Endothelial cell of umbilical vein (primary cell): ENCODE measurements around the gene PTPRQ. TPM values are rescaled to one million over a fixed set of nuclear protein-coding genes. Genes with fewer than 3 reads are reported as not detected.

Experiments used
- BruUV-seq: library from RNA; stranded (reverse); fragments of 400-500 nt; replicated peaks from 2 replicates; lab custom pipeline; 2021; lab: Mats Ljungman, UMichigan
- CTCF ChIA-PET: fragments of 300-600, 350-600 bp; sonication (Branson Sonifier 250); formaldehyde crosslinking; loops from one replicate; lab custom pipeline; 2021; ENCODE audit warnings: antibody characterized with exemption, inconsistent platforms; lab: Charles Lee
- POLR2A ChIA-PET: fragments of 300-600, 350-600 bp; sonication (Branson Sonifier 250); formaldehyde crosslinking; loops from one replicate; lab custom pipeline; 2021; ENCODE audit warnings: antibody characterized with exemption, inconsistent platforms; lab: Charles Lee
- DNase-seq: peaks from one replicate; pipeline ENCODE4 v3.0.0-alpha.2; 2011; ENCODE audit warnings: low read depth, low spot score
- FAIRE-seq: peaks from 2 replicates; lab custom pipeline; 2011; peaks lifted over from hg19 to GRCh38; lab: Jason Lieb, UNC
- H2AFZ ChIP-seq: 2 replicates; pipeline ENCODE4 v1.6.0; 2012; ENCODE audit warnings: low read depth, low read length, control low read depth, inconsistent platforms
- H3K27ac ChIP-seq: 2 replicates; pipeline ENCODE4 v1.5.1; 2011; ENCODE audit warnings: low read depth, mild to moderate bottlenecking, control low read depth, low read length, moderate library complexity; ENCODE audit not compliant: insufficient read depth
- H3K27me3 ChIP-seq, 2 experiments: 2 replicates each; pipeline versions ENCODE4 v1.6.0 to v1.6.1; 2011; ENCODE audit warnings: low read length in 2 of 2, mixed read lengths in 1 of 2; ENCODE audit not compliant: control insufficient read depth in 2 of 2, insufficient read depth in 2 of 2
- H3K36me3 ChIP-seq, 2 experiments: 2 replicates in 1 of 2; 3 replicates in 1 of 2; pipeline ENCODE4 v1.5.1; 2011; ENCODE audit warnings: low read length in 2 of 2, mild to moderate bottlenecking in 1 of 2, moderate library complexity in 1 of 2; ENCODE audit not compliant: control insufficient read depth in 2 of 2, insufficient read depth in 2 of 2; ENCODE audit errors: extremely low read depth in 1 of 2
- H3K4me1 ChIP-seq: 3 replicates; pipeline ENCODE4 v1.5.1; 2011; ENCODE audit warnings: mild to moderate bottlenecking, low read length; ENCODE audit not compliant: control insufficient read depth, insufficient read depth; ENCODE audit errors: extremely low read depth
- H3K4me2 ChIP-seq: 2 replicates; pipeline ENCODE4 v1.6.1; 2011; ENCODE audit warnings: low read length, control low read depth, mixed read lengths; ENCODE audit not compliant: insufficient read depth
- H3K4me3 ChIP-seq, 3 experiments: fragments of 200-600 bp in 1 of 3; sonication (generic), shearing (Covaris generic) in 1 of 3; replicated peaks in 1 of 3; 2 replicates each; pipeline ENCODE4 v1.5.1; 2011 to 2016; ENCODE audit warnings: control low read depth in 3 of 3, low read length in 3 of 3, mild to moderate bottlenecking in 2 of 3, inconsistent platforms in 1 of 3, low read depth in 1 of 3, moderate library complexity in 1 of 3; ENCODE audit not compliant: insufficient read depth in 1 of 3
- H3K79me2 ChIP-seq: 2 replicates; pipeline ENCODE4 v1.6.0; 2012; ENCODE audit warnings: low read length, inconsistent platforms; ENCODE audit not compliant: control insufficient read depth, insufficient read depth
- H3K9ac ChIP-seq: replicated peaks from 2 replicates; pipeline ENCODE3; 2011; ENCODE audit warnings: low read length, control low read depth; ENCODE audit not compliant: insufficient read depth; ENCODE audit errors: extremely low read depth
- H3K9me1 ChIP-seq: replicated peaks from 3 replicates; pipeline ENCODE4 v1.6.0; 2011; ENCODE audit warnings: mild to moderate bottlenecking, low read length; ENCODE audit not compliant: control insufficient read depth, insufficient read depth; ENCODE audit errors: extremely low read depth
- H3K9me3 ChIP-seq: replicated peaks from 2 replicates; pipeline ENCODE4 v1.5.1; 2012; ENCODE audit warnings: low read length, inconsistent platforms; ENCODE audit not compliant: control insufficient read depth, insufficient read depth
- H4K20me1 ChIP-seq: replicated peaks from 2 replicates; pipeline ENCODE3; 2011; ENCODE audit warnings: mild to moderate bottlenecking, low read length; ENCODE audit not compliant: control insufficient read depth, insufficient read depth; ENCODE audit errors: extremely low read depth
- CTCF ChIP-seq, 2 donors: IDR thresholded peaks; 1 replicate in 1 of 2; 2 replicates in 1 of 2; pipeline ENCODE4 v1.5.1; 2011; ENCODE audit warnings: low read length in 2 of 2, mild to moderate bottlenecking in 2 of 2, moderate library complexity in 2 of 2, control low read depth in 1 of 2, inconsistent platforms in 1 of 2, low read depth in 1 of 2; ENCODE audit not compliant: insufficient read depth in 1 of 2; ENCODE audit errors: extremely low read depth in 1 of 2
- FOS ChIP-seq: IDR thresholded peaks from 2 replicates; pipeline ENCODE4 v1.6.1; 2011; ENCODE audit warnings: mild to moderate bottlenecking, low read length, moderate library complexity, borderline replicate concordance; ENCODE audit not compliant: insufficient read depth
- JUN ChIP-seq: IDR thresholded peaks from 2 replicates; pipeline ENCODE4 v1.6.1; 2011; ENCODE audit warnings: borderline replicate concordance, low read depth; ENCODE audit not compliant: insufficient read length, insufficient read depth
- MYC ChIP-seq: IDR thresholded peaks from one replicate; pipeline ENCODE4 v1.6.1; 2011; ENCODE audit warnings: mild to moderate bottlenecking, low read depth, low read length
- POLR2AphosphoS5 ChIP-seq: IDR thresholded peaks from 2 replicates; pipeline ENCODE4 v1.6.1; 2012; ENCODE audit warnings: low read depth, mild to moderate bottlenecking, control low read depth, low read length, moderate library complexity; ENCODE audit not compliant: insufficient read depth
- dilution Hi-C: fragments of 300-500 bp; cut with MboI; formaldehyde crosslinking; loops from one replicate; pipeline ENCODE4 v1.15.0; 2019; ENCODE audit warnings: low sequenced_read_pairs; ENCODE audit not compliant: extremely low pct_ligation_motif_present
- intact Hi-C: fragments of 100-400 bp; cut with micrococcal nuclease; formaldehyde crosslinking; loops from one replicate; pipeline ENCODE4 v1.10.0; 2022
- polyA plus RNA-seq, 4 experiments: library from polyadenylated mRNA; depleted of rRNA in 3 of 4; stranded (reverse) in 3 of 4; unstranded in 1 of 4; fragments of >200 nt; gene quantifications; 2 replicates each; pipeline versions ENCODE4 v1.2.1 to v1.2.3, GENCODE V29; 2011 to 2012; ENCODE audit warnings: missing spikeins in 1 of 4
- total RNA-seq: library from RNA; stranded (reverse); gene quantifications from 2 replicates; pipeline ENCODE4 v1.2.3, GENCODE V29; 2021
- TF ChIP-seq, protein P1 (sequence below): IDR thresholded peaks from 2 replicates; pipeline ENCODE4 v1.6.1; 2011; ENCODE audit not compliant: insufficient read depth, insufficient read length

The PTPRQ gene
- total and polyA plus RNA-seq, 2 donors (not counting 3 experiments of a cell fraction or from before 2014, with no cell fraction given), result not detected

- Histone ChIP-seq H3K9ac (no peak overlapping the region), H3K4me3 (no peak overlapping the region), H3K9me3 (no peaks in the 10 kb centered on the region), H4K20me1 (no peaks in the 10 kb centered on the region), H3K36me3 (no peaks in the 10 kb centered on the region), H3K4me1 (peaks cover 16% of the 10 kb centered on the region), H2AFZ (no peak overlapping the region), H3K27me3 (no peaks in the 10 kb centered on the region), H3K79me2 (no peaks in the 10 kb centered on the region), H3K9me1 (no peaks in the 10 kb centered on the region), H3K4me2 (no peak overlapping the region), H3K27ac (no peak overlapping the region)
- dilution Hi-C loops, result no loop called here
- intact Hi-C loops, result no loop called here
- TF ChIP-seq, protein P1, sequence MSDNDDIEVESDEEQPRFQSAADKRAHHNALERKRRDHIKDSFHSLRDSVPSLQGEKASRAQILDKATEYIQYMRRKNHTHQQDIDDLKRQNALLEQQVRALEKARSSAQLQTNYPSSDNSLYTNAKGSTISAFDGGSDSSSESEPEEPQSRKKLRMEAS, result no peak
- TF ChIP-seq MYC (no peak), POLR2AphosphoS5 (no peak), FOS (peak; percentile 68), CTCF (IDR thresholded peaks at IDR 0.05; ENCODE audit: extremely low read depth in 1 of 2, insufficient read depth in 1 of 2, low read depth in 1 of 2, low read length in 2 of 2) (no peak), JUN (peak; percentile 40)
- DNase-seq (peak; percentile 94), FAIRE-seq (peak; percentile 72)
- ChIA-PET CTCF (interaction anchor here (0.7 to 2.0 kb wide), 6 partner anchors 9 to 706 kb away, joined by 3 to 5 read pairs (median 4); no protein-coding TSS in a partner anchor), POLR2A (interaction anchor here (0.7 kb wide), 1 partner anchor 1861 kb away, joined by 3 read pairs; no protein-coding TSS in a partner anchor)
- no TSS peak for BruUV-seq
Measured at GRCh38 chr12:80551897-80552296, 107.9 kb downstream of the PTPRQ start.
